Activated CD8-positive, alpha-beta memory T cell treated with anti-CD3 and anti-CD28 coated beads for 36 hours (primary cell): Measurements from ENCODE around the gene HERPUD2. TPM values are rescaled to one million over a fixed set of nuclear protein-coding genes. Genes with fewer than 3 reads are reported as not detected.

Experiments used
- CTCF ChIA-PET: fragments of 350-600 bp; sonication (Branson Sonifier 250); formaldehyde crosslinking; loops from one replicate; lab custom pipeline; 2021; ENCODE audit warnings: antibody characterized with exemption; lab: Charles Lee
- POLR2A ChIA-PET: fragments of 350-600 bp; sonication (Branson Sonifier 250); formaldehyde crosslinking; loops from one replicate; lab custom pipeline; 2021; ENCODE audit warnings: antibody characterized with exemption; lab: Charles Lee
- total RNA-seq, 2 experiments: library from RNA; stranded (reverse); gene quantifications; one replicate each; pipeline ENCODE4 v1.2.3, GENCODE V29; 2021

The HERPUD2 gene
- total RNA-seq, 2 experiments from 2014 or later = 27.3 to 29.2 TPM

DNA sequence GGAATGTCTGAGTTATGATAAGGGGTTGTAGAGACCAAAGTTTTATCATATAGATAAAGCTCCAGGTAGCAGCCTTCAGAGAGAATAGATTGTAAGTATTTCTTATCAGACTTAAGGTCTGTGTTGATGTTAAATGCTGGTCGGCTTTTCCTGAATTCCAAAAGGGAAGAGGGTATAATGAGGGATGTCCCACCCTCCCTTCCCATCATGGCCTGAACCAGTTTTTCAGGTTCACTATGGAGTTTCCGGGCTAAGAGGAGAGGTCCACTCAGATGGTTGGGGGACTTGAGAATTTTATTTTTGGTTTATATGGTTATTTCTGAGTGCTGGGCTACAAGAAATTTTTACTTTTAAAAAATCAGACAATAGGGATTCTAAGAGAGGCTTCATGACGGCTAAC, 45.2 kb downstream of the HERPUD2 start:
- ChIA-PET POLR2A (no interaction called here), CTCF (no interaction called here)

- ChIA-PET POLR2A (interaction anchor here (0.7 kb wide), 1 partner anchor 82 kb away, joined by 6 read pairs; no protein-coding TSS in a partner anchor), CTCF (no interaction called here)
These were observed 46.6 kb downstream of the HERPUD2 start for GRCh38 chr7:35648367-35648766.

DNA sequence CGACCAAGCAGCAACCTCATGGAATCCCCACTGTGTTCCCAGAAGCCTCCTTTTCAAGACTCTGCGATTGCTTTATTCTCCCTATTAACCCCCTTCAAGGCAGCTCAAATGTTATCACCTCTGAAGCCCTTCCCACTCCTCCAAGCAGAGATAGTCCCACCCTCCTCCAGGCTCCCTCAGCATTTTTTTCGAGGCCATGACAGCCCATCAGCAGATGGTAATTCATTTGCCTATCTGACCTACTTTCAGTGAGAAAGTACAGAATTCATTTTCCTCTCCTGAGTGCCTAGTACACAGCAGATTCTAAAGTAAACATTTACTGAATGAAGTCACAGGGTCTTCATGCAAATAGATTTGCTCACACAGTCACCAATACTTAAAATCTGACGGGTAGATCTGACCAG, 47.8 kb downstream of the HERPUD2 start:
- ChIA-PET POLR2A (no interaction called here), CTCF (interaction anchor here (0.6 kb wide), 1 partner anchor 160 kb away, joined by 3 read pairs; no protein-coding TSS in a partner anchor)

DNA sequence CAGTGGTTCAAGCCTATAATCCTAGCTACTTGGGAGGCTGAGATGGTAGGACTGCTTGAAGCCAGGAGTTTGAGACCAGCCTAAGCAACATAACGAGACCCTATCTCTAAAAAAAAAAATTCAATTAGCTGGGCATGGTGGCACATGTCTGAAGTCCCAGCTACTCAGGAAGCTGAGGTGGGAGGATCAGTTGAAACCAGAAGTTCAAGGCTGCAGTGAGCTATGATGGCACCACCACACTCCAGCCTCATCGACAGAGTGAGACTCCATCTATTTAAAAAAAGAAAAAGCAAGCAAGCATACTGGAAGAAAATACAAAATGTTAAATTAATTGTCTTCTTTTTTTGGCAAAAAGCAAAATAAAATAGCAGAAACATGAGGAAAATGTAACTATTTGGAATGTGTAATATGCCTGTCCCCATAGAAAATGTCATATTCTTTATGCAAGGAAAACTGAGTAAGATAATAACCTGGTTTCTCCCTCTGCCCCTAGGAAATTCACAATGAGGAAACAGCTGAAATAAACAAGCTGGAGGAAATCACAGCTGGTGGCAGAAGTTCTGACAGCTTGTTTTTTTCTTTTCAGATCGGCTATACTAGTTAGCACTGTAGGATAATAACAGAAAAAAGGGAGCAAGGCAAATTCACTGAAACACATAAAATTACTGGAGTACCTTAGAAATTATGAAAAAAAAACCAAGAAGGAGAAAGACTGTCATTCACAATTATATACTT, 48.5 kb downstream of the HERPUD2 start:
- POLR2A ChIA-PET = no interaction called here

GRCh38 chr7:35645691-35646090, 49.2 kb downstream of the HERPUD2 start:
- ChIA-PET POLR2A (no interaction called here), CTCF (no interaction called here)

More for the DNA sequence above, 48.5 kb downstream of the HERPUD2 start:
- CTCF ChIA-PET = interaction anchor here (0.6 kb wide), 1 partner anchor 160 kb away, joined by 3 read pairs; no protein-coding TSS in a partner anchor

GRCh38 chr7:35630024-35630972, 64.6 kb downstream of the HERPUD2 start:
- POLR2A ChIA-PET = no interaction called here
- CTCF ChIA-PET = no interaction called here

GRCh38 chr7:35624299-35625186, 70.4 kb downstream of the HERPUD2 start:
- ChIA-PET POLR2A (interaction anchor here (0.6 kb wide), 1 partner anchor 75 kb away, joined by 3 read pairs; no protein-coding TSS in a partner anchor), CTCF (interaction anchor here (0.8 to 1.8 kb wide), 10 partner anchors 9 to 244 kb away, joined by 3 to 7 read pairs (median 4); no protein-coding TSS in a partner anchor)

- CTCF ChIA-PET = interaction anchor here (0.8 to 1.8 kb wide), 6 partner anchors 10 to 243 kb away, joined by 3 to 6 read pairs (median 4); no protein-coding TSS in a partner anchor
- POLR2A ChIA-PET = no interaction called here
These were observed 71.6 kb downstream of the HERPUD2 start for GRCh38 chr7:35623381-35623780.

DNA sequence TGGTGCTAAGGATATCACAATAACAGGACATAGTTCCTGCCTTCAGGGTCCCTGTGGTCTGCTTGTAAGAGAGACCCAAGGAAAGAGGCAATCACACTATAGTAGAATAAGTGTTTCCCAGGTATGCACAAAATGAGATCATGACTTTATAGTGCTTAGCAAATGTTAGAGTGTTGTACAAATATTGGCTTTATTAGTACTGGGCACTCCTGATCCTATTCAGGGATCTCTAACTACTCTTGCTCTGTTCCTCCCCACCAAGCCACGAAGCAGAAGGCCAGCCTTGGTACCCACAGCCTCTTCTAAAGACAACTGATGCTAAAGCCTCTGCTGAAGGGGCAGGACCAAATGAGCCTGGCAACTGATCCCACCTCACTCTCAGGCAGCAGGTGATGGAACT, 75.1 kb downstream of the HERPUD2 start:
- CTCF ChIA-PET = no interaction called here
- POLR2A ChIA-PET = no interaction called here

GRCh38 chr7:35617041-35617440, 77.9 kb downstream of the HERPUD2 start:
- ChIA-PET CTCF (no interaction called here), POLR2A (no interaction called here)

- ChIA-PET CTCF (no interaction called here), POLR2A (no interaction called here)
These were observed 81.8 kb downstream of the HERPUD2 start for GRCh38 chr7:35613150-35613549.

DNA sequence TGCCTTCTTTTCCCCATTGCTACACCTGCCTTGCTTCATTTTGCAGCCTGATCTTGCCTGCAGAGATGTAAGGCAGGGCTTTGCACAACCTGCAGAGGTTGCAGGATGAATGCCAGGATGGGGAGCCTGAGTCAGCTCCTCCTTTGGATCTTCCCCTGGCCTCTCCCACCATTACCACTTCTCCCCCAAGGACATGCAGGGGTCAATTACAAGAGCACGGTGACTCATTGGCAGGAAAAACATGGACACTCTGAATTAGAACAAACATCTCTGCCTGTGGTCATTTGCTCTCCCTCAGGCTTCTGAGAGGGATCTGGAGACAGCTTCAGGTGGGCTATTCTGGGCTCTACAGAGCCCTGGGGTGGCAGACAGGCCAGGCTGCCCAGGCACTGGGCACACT, 89.2 kb downstream of the HERPUD2 start:
- CTCF ChIA-PET = interaction anchor here (1.8 kb wide), 1 partner anchor 18 kb away, joined by 5 read pairs; no protein-coding TSS in a partner anchor
- POLR2A ChIA-PET = no interaction called here

DNA sequence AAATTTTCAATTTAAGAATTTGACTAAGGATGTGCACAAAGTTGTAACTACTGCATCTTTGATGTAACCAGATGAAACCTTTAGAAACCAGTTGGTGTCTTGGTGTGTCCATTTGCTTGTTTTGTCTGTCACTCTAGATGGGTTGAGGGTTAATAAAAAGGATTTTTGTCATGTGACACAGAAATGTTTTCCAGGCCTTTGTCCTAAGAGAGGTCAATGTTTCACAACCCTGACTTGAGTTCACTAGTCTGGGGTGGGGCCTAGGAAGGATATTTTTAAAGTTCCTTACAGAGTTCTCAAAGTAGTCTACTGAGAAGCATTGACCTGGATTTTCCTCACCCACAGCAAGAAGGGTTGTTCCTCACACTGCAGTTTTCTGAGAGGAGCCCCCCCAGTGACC, 90.3 kb downstream of the HERPUD2 start:
- CTCF ChIA-PET = no interaction called here
- POLR2A ChIA-PET = no interaction called here

DNA sequence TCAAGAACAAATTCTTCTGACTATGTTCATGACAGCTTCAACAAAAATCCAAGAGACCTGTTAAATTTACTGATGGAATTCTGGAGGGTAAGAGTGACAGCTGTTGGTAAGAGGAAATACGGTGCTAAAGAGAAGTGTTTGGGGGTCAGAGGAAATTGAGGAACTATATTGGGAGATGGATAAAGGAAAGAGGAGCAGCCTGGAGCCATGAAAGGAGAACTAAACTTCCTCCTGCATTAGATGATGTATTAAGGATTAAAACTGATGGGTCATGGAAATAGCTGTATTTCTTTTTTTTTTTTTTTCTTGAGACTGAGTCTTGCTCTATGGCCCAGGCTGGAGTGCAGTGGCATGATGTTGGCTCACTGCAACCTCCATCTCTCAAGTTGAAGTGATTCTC, 95.3 kb downstream of the HERPUD2 start:
- CTCF ChIA-PET = interaction anchor here (0.7 kb wide), 1 partner anchor 56 kb away, joined by 3 read pairs; no protein-coding TSS in a partner anchor
- POLR2A ChIA-PET = no interaction called here

GRCh38 chr7:35599061-35599460, 95.9 kb downstream of the HERPUD2 start:
- ChIA-PET POLR2A (no interaction called here), CTCF (no interaction called here)

DNA sequence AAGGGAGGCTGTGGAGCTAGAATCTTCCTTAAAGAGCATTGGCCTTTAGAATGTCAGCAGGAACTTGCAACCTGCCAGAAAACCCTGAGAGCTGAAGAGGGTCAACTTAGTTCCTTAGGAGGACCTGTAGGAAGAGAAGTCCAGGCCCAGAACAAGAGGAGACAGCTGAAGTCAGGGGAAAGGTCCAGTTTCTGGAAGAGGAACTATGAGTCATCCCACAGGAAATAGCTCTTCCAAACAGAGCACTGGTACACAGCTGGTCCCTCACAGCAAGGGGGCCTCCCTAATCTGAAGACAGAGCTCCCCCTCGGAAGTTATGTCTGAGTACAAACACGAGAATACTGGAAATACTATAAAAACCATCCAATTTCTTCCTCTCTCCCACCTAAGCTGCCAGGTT, 98.9 kb downstream of the HERPUD2 start:
- ChIA-PET POLR2A (no interaction called here), CTCF (no interaction called here)

GRCh38 chr7:35593899-35594298, 101.0 kb downstream of the HERPUD2 start:
- CTCF ChIA-PET = interaction anchor here (1.0 kb wide), 1 partner anchor 10 kb away, joined by 4 read pairs; no protein-coding TSS in a partner anchor
- POLR2A ChIA-PET = no interaction called here

GRCh38 chr7:35588647-35589046, 106.3 kb downstream of the HERPUD2 start:
- ChIA-PET CTCF (interaction anchor here (0.5 to 0.7 kb wide), 2 partner anchors 66 to 398 kb away, joined by 3 to 4 read pairs; no protein-coding TSS in a partner anchor), POLR2A (no interaction called here)

DNA sequence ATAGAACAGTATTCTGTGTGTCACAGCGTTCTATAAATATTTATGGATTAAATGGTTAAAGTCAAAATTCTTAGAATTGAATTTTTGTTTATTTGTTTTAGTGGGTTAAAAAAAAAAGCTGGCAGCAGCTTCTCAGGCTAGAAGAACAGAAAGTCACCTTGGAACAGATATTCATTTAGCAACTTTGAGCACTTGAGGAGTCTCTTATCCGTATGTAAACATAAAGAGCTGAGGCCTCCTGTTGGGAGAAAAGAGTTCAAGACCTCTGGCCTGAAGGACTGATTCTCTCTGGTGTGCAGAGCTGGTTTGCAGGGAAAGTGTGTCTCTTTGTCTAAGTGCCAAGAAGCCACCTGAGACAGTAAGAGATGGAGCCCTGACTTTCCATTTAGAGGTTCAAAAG, 109.9 kb downstream of the HERPUD2 start:
- CTCF ChIA-PET = no interaction called here

More for the DNA sequence above, 109.9 kb downstream of the HERPUD2 start:
- POLR2A ChIA-PET = no interaction called here
